GM13977 (cell line): ENCODE data around the gene CFAP20DC.

Source experiments
- DNase-seq: peaks from one replicate; pipeline ENCODE4 v3.0.0; 2012; ENCODE audit warnings: low spot score
- CTCF ChIP-seq: IDR thresholded peaks from 2 replicates; pipeline ENCODE4 v1.5.1; 2012; ENCODE audit warnings: mild to moderate bottlenecking, control low read depth; ENCODE audit not compliant: insufficient read depth; ENCODE audit errors: extremely low read depth, missing control alignments
- in situ Hi-C: fragments of 300-500 bp; cut with MboI; formaldehyde crosslinking; loops from one replicate; pipeline ENCODE4 v1.12.0; 2022; ENCODE audit warnings: low sequenced_read_pairs, low pct_unique_long_range_greater_than_20kb, mixed read lengths, inconsistent platforms; ENCODE audit not compliant: unreplicated experiment

CFAP20DC gene

GRCh38 chr3:58725326-58725853 is 324.4 kb downstream of the CFAP20DC start:
- no peak for DNase-seq
- in situ Hi-C loops = no loop called here
- no peak for TF ChIP-seq CTCF

GRCh38 chr3:58724336-58724735 is 325.5 kb downstream of the CFAP20DC start:
- in situ Hi-C loops = no loop called here
- DNase-seq = no peak
- no peak for TF ChIP-seq CTCF

GRCh38 chr3:58723173-58723572 is 326.7 kb downstream of the CFAP20DC start:
- no peak for DNase-seq
- in situ Hi-C loops = no loop called here
- TF ChIP-seq CTCF = no peak

DNA sequence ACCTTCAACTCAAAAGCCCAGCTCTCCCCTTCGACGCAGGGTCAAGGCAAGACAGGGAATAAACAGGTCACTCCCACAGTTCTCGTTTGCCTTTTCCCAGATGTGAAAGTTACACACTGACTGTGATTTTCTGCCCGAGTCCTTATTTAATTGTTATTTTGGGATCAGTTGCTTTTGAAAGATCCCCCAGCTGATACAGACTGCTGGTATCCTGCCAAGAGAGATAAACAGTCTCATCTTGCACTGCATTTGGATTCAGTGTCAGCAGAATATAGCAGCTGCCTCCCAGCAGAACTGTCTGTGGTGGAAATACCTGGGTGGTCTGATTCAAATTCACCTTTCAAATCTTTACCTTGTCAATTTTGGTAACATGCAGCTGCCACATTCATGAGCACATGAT is 327.3 kb downstream of the CFAP20DC start:
- no peak for DNase-seq
- in situ Hi-C loops = no loop called here
- no peak for TF ChIP-seq CTCF

- no peak for TF ChIP-seq CTCF
- no peak for DNase-seq
- in situ Hi-C loops = no loop called here
Observed at GRCh38 chr3:58720526-58720925, 329.3 kb downstream of the CFAP20DC start.

DNA sequence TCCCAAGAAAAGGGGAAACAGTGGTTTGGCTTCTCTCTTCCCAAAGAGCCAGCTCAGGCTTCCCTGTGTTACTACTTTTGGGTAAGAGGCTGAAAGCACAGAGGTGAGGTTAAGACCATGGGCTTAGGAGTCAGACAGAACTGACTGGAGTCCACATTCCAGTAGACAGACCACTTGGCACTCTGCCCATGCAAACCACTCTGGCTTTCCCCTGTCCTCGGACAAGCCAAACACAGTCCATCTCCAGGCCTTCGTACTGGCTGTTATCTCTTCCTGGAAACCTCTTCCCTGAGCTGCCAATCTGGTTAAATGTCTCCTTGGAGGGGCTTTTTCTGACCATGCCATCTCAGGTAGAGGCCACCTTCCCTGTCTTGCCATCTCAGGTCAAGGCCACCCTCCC is 330.1 kb downstream of the CFAP20DC start:
- in situ Hi-C loops = no loop called here
- DNase-seq = no peak
- TF ChIP-seq CTCF = no peak

- in situ Hi-C loops = no loop called here
- no peak for DNase-seq
- TF ChIP-seq CTCF = no peak
Observed at GRCh38 chr3:58713715-58714401, 336.0 kb downstream of the CFAP20DC start.
